H9 (cell line): ENCODE measurements around the gene KRTAP4-12. TPM values are rescaled to one million over a fixed set of nuclear protein-coding genes. Genes with fewer than 3 reads are reported as not detected.
A peak's percentile ranks its signal among the peaks of the same experiment; 100 is the strongest.
"Not testable (repeated sequence)": the region's sequence is repeated elsewhere in the genome, so short reads cannot be mapped to it uniquely, and the experiment has no call there.

Experiments used
- DNase-seq: peaks from one replicate; pipeline ENCODE4 v3.0.0-alpha.2; 2017
- H2AFZ ChIP-seq: one replicate; pipeline ENCODE4 v1.6.1; 2013; ENCODE audit warnings: mild to moderate bottlenecking, low read length, control low read depth, moderate library complexity
- H2AK5ac ChIP-seq: 2 replicates; pipeline ENCODE4 v1.6.1; 2013; ENCODE audit warnings: low read length, control low read depth, mixed read lengths; ENCODE audit not compliant: insufficient read length
- H2BK120ac ChIP-seq: one replicate; pipeline ENCODE4 v1.6.1; 2013; ENCODE audit warnings: low read depth, mild to moderate bottlenecking, low read length, control low read depth, inconsistent platforms; ENCODE audit not compliant: poor library complexity, severe bottlenecking
- H2BK12ac ChIP-seq: 2 replicates; pipeline ENCODE4 v1.6.1; 2013; ENCODE audit warnings: low read length, control low read depth, mixed read lengths, low read depth; ENCODE audit not compliant: insufficient read length
- H2BK15ac ChIP-seq: 2 replicates; pipeline ENCODE4 v1.6.1; 2013; ENCODE audit warnings: low read depth, low read length, control low read depth
- H2BK20ac ChIP-seq: one replicate; pipeline ENCODE4 v1.6.1; 2013; ENCODE audit warnings: low read depth, mild to moderate bottlenecking, low read length, control low read depth, inconsistent platforms; ENCODE audit not compliant: poor library complexity, severe bottlenecking
- H2BK5ac ChIP-seq: 2 replicates; pipeline ENCODE4 v1.6.1; 2013; ENCODE audit warnings: low read length, control low read depth, mixed read lengths; ENCODE audit not compliant: insufficient read length
- H3K14ac ChIP-seq: 2 replicates; pipeline ENCODE4 v1.6.1; 2013; ENCODE audit warnings: low read length, control low read depth; ENCODE audit not compliant: insufficient read depth
- H3K18ac ChIP-seq: 2 replicates; pipeline ENCODE4 v1.6.1; 2013; ENCODE audit warnings: low read depth, mild to moderate bottlenecking, mixed read lengths, low read length, control low read depth; ENCODE audit not compliant: insufficient read length
- H3K23ac ChIP-seq: 2 replicates; pipeline ENCODE4 v1.6.1; 2013; ENCODE audit warnings: low read length, control low read depth, mixed read lengths, low read depth; ENCODE audit not compliant: insufficient read length
- H3K23me2 ChIP-seq: 2 replicates; pipeline ENCODE4 v1.6.1; 2013; ENCODE audit warnings: low read depth, mild to moderate bottlenecking, mixed read lengths, low read length, control low read depth; ENCODE audit not compliant: insufficient read length, poor library complexity, severe bottlenecking
- H3K27ac ChIP-seq: 2 replicates; pipeline ENCODE4 v1.5.1; 2013; ENCODE audit warnings: low read length, control low read depth, mixed read lengths, low read depth; ENCODE audit not compliant: insufficient read length
- H3K27me3 ChIP-seq: 2 replicates; pipeline ENCODE4 v1.6.1; 2013; ENCODE audit warnings: low read length, control low read depth, inconsistent platforms; ENCODE audit not compliant: insufficient read depth
- H3K4ac ChIP-seq: 2 replicates; pipeline ENCODE4 v1.6.1; 2013; ENCODE audit warnings: low read depth, mild to moderate bottlenecking, control low read depth, inconsistent platforms, low read length, moderate library complexity
- H3K4me1 ChIP-seq: 2 replicates; pipeline ENCODE4 v1.6.1; 2013; ENCODE audit warnings: low read length, control low read depth, inconsistent platforms; ENCODE audit not compliant: insufficient read depth
- H3K4me2 ChIP-seq: 2 replicates; pipeline ENCODE4 v1.6.1; 2013; ENCODE audit warnings: low read length, control low read depth, mixed read lengths; ENCODE audit not compliant: insufficient read length, insufficient read depth
- H3K56ac ChIP-seq: 2 replicates; pipeline ENCODE4 v1.6.1; 2013; ENCODE audit warnings: low read depth, mild to moderate bottlenecking, mixed read lengths, low read length, control low read depth; ENCODE audit not compliant: insufficient read length
- H3K79me1 ChIP-seq: 2 replicates; pipeline ENCODE4 v1.6.1; 2013; ENCODE audit warnings: low read depth, mild to moderate bottlenecking, moderate library complexity, low read length, control low read depth, inconsistent platforms; ENCODE audit not compliant: insufficient read depth, poor library complexity, severe bottlenecking
- H3K79me2 ChIP-seq: 2 replicates; pipeline ENCODE4 v1.6.1; 2013; ENCODE audit warnings: low read length, control low read depth, inconsistent platforms; ENCODE audit not compliant: insufficient read depth
- H3K9ac ChIP-seq: 2 replicates; pipeline ENCODE4 v1.6.1; 2013; ENCODE audit warnings: low read length, control low read depth, mixed read lengths; ENCODE audit not compliant: insufficient read length; ENCODE audit errors: extremely low read depth
- H3K9me3 ChIP-seq: one replicate; pipeline ENCODE4 v1.6.1; 2013; ENCODE audit warnings: low read depth, low read length, inconsistent platforms; ENCODE audit not compliant: control insufficient read depth
- H3T11ph ChIP-seq: one replicate; pipeline ENCODE4 v1.6.1; 2013; ENCODE audit warnings: mild to moderate bottlenecking, low read length, control low read depth, inconsistent platforms
- H4K20me1 ChIP-seq: one replicate; pipeline ENCODE4 v1.6.1; 2013; ENCODE audit not compliant: control insufficient read depth, insufficient read length, insufficient read depth
- H4K5ac ChIP-seq: 2 replicates; pipeline ENCODE4 v1.6.1; 2013; ENCODE audit warnings: low read depth, mild to moderate bottlenecking, mixed read lengths, low read length, control low read depth; ENCODE audit not compliant: insufficient read length
- H4K8ac ChIP-seq: replicated peaks from 2 replicates; pipeline ENCODE4 v1.6.1; 2013; ENCODE audit warnings: low read length, control low read depth, mixed read lengths, low read depth; ENCODE audit not compliant: insufficient read length
- H4K91ac ChIP-seq: 2 replicates; pipeline ENCODE4 v1.6.1; 2013; ENCODE audit warnings: low read depth, mild to moderate bottlenecking, moderate library complexity, mixed read lengths, low read length, control low read depth; ENCODE audit not compliant: insufficient read length
- H3K27ac Mint-ChIP-seq, 3 experiments: 2 replicates in 2 of 3; 3 replicates in 1 of 3; pipeline ENCODE4 v1.8.0; 2020 to 2021; ENCODE audit warnings: mixed read lengths in 3 of 3, mild to moderate bottlenecking in 1 of 3, moderate library complexity in 1 of 3
- H3K27me3 Mint-ChIP-seq: 2 replicates; pipeline ENCODE4 v1.8.0; 2021; ENCODE audit warnings: low read depth, mild to moderate bottlenecking, moderate library complexity, mixed read lengths
- H3K36me3 Mint-ChIP-seq, 3 experiments: 2 replicates in 2 of 3; 3 replicates in 1 of 3; pipeline ENCODE4 v1.8.0; 2020 to 2021; ENCODE audit warnings: low read depth in 3 of 3, mixed read lengths in 3 of 3; ENCODE audit not compliant: insufficient read depth in 1 of 3
- H3K4me1 Mint-ChIP-seq, 2 experiments: 2 replicates each; pipeline ENCODE4 v1.8.0; 2020; ENCODE audit warnings: mixed read lengths in 2 of 2
- H3K4me3 Mint-ChIP-seq, 2 experiments: 2 replicates in 1 of 2; 3 replicates in 1 of 2; pipeline ENCODE4 v1.8.0; 2020 to 2021; ENCODE audit warnings: mild to moderate bottlenecking in 2 of 2, mixed read lengths in 2 of 2, moderate library complexity in 1 of 2
- H3K9me3 Mint-ChIP-seq, 2 experiments: 2 replicates in 1 of 2; 3 replicates in 1 of 2; pipeline ENCODE4 v1.8.0; 2020; ENCODE audit warnings: mild to moderate bottlenecking in 2 of 2, mixed read lengths in 2 of 2, moderate library complexity in 1 of 2
- WGBS: extraction: QIAGEN DNeasy Blood & Tissue Kit; methylation state at CpG from one replicate; pipeline ENCODE4 v1.1.7; 2013; ENCODE audit warnings: missing lambda C conversion rate, low lambda C conversion rate, mixed read lengths; ENCODE audit not compliant: insufficient read length; ENCODE audit errors: extremely low coverage; 5-methylcytosine and 5-hydroxymethylcytosine counted together
- long read RNA-seq: library from polyadenylated mRNA; unstranded; transcript quantifications from one replicate; pipeline ENCODE4 v2.0.0, GENCODE V29; 2020
- total RNA-seq: library from RNA; stranded (reverse); gene quantifications from 2 replicates; pipeline ENCODE4 v1.2.1, GENCODE V29; 2021

KRTAP4-12 gene
- total RNA-seq, result not detected in 2 replicates
- long read RNA-seq, result 0 reads

- not testable (repeated sequence) for H4K8ac ChIP-seq, H3K4me3 Mint-ChIP-seq, H2BK120ac ChIP-seq, H2AFZ ChIP-seq, H2BK15ac ChIP-seq, H4K5ac ChIP-seq, H2BK5ac ChIP-seq, H3K9ac ChIP-seq, H3K4ac ChIP-seq, H3K9me3 ChIP-seq, H3K23ac ChIP-seq, H3K14ac ChIP-seq, H3K9me3 Mint-ChIP-seq, H3T11ph ChIP-seq, DNase-seq, H3K18ac ChIP-seq, H3K4me1 Mint-ChIP-seq, H3K79me1 ChIP-seq, H4K91ac ChIP-seq, H3K79me2 ChIP-seq, H3K27ac ChIP-seq, H3K4me1 ChIP-seq, H3K36me3 Mint-ChIP-seq, H3K56ac ChIP-seq, H2BK12ac ChIP-seq, H2BK20ac ChIP-seq, H3K27me3 ChIP-seq, H3K27me3 Mint-ChIP-seq, H3K23me2 ChIP-seq, H4K20me1 ChIP-seq, H2AK5ac ChIP-seq, H3K4me2 ChIP-seq
- WGBS, result no CpG with 5 or more reads among the region's 3 CpGs
- H3K27ac Mint-ChIP-seq, result peak within 1 kb of the TSS in 2 of 3 experiments; percentile 26 to 36; a peak in 2 of 7 replicates
Observed at GRCh38 chr17:41123991-41124371, at the start of gene KRTAP4-12. Gene KRTAP4-12 (minus strand): TSS chr17:41124182. CDS start chr17:41124122, 60 bp downstream.
